CD4-positive, alpha-beta memory T cell (primary cell): ENCODE results near the gene PCDHB7. TPM values are rescaled to one million over a fixed set of nuclear protein-coding genes. Genes with fewer than 3 reads are reported as not detected.
"Not testable (repeated sequence)": the region's sequence is repeated elsewhere in the genome, so short reads cannot be mapped to it uniquely, and the experiment has no call there.

Experiments used
- CTCF ChIA-PET: fragments of 350-600 bp; sonication (Branson Sonifier 250); formaldehyde crosslinking; loops from one replicate; lab custom pipeline; 2021; ENCODE audit warnings: inconsistent platforms; ENCODE audit not compliant: partially characterized antibody; lab: Charles Lee
- POLR2A ChIA-PET: fragments of 350-600 bp; sonication (Branson Sonifier 250); formaldehyde crosslinking; loops from one replicate; lab custom pipeline; 2021; ENCODE audit not compliant: partially characterized antibody; lab: Charles Lee
- DNase-seq, 5 donors: peaks; one replicate each; pipeline versions ENCODE4 v3.0.0 to v3.0.0-alpha.2; 2020 to 2022; ENCODE audit warnings: mixed read lengths in 1 of 5
- H3K27ac ChIP-seq: one replicate; pipeline ENCODE4 v1.7.0; 2013; ENCODE audit warnings: low read depth, low read length
- H3K27me3 ChIP-seq: 2 replicates; pipeline ENCODE4 v1.7.0; 2013; ENCODE audit warnings: mild to moderate bottlenecking, low read length, moderate library complexity; ENCODE audit not compliant: insufficient read depth
- H3K36me3 ChIP-seq: 2 replicates; pipeline ENCODE4 v1.7.0; 2013; ENCODE audit warnings: mild to moderate bottlenecking, low read length, moderate library complexity; ENCODE audit not compliant: insufficient read depth
- H3K4me1 ChIP-seq: 2 replicates; pipeline ENCODE4 v1.7.0; 2013; ENCODE audit warnings: mild to moderate bottlenecking, low read length, moderate library complexity; ENCODE audit not compliant: insufficient read depth
- H3K4me3 ChIP-seq, 2 donors: one replicate each; pipeline ENCODE4 v1.7.0; 2013; ENCODE audit warnings: low read length in 2 of 2, mild to moderate bottlenecking in 1 of 2
- H3K9me3 ChIP-seq, 2 donors: one replicate each; pipeline ENCODE4 v1.7.0; 2013; ENCODE audit warnings: low read length in 2 of 2, control low read depth in 1 of 2; ENCODE audit not compliant: control insufficient read depth in 1 of 2
- H3K27ac Mint-ChIP-seq, 7 donors: one replicate each; pipeline ENCODE4 v1.8.0; 2020 to 2021; ENCODE audit warnings: mixed read lengths in 7 of 7, mild to moderate bottlenecking in 6 of 7, inconsistent platforms in 3 of 7, moderate library complexity in 3 of 7
- H3K27me3 Mint-ChIP-seq, 2 donors: one replicate each; pipeline ENCODE4 v1.8.0; 2020 to 2021; ENCODE audit warnings: mixed read lengths in 2 of 2
- H3K36me3 Mint-ChIP-seq, 2 donors: one replicate each; pipeline ENCODE4 v1.8.0; 2020 to 2021; ENCODE audit warnings: mixed read lengths in 2 of 2, inconsistent platforms in 1 of 2, mild to moderate bottlenecking in 1 of 2
- H3K4me1 Mint-ChIP-seq, 4 donors: one replicate each; pipeline ENCODE4 v1.8.0; 2020 to 2021; ENCODE audit warnings: mixed read lengths in 4 of 4, mild to moderate bottlenecking in 1 of 4
- H3K4me3 Mint-ChIP-seq, 8 donors: one replicate each; pipeline ENCODE4 v1.8.0; 2020 to 2021; ENCODE audit warnings: mixed read lengths in 8 of 8, mild to moderate bottlenecking in 7 of 8, moderate library complexity in 6 of 8, inconsistent platforms in 3 of 8
- H3K9me3 Mint-ChIP-seq, 8 donors: one replicate each; pipeline ENCODE4 v1.8.0; 2020 to 2021; ENCODE audit warnings: mixed read lengths in 8 of 8, mild to moderate bottlenecking in 5 of 8, inconsistent platforms in 3 of 8, moderate library complexity in 1 of 8
- intact Hi-C: fragments of 100-400 bp; cut with micrococcal nuclease; formaldehyde crosslinking; loops from one replicate; pipeline ENCODE4 v1.15.1; 2023
- polyA plus RNA-seq, 2 donors: library from polyadenylated mRNA; unstranded; fragments of 300-500 nt; fragmentation: Illumina TruSeq; gene quantifications; one replicate each; pipeline ENCODE4 v1.2.3, GENCODE V29; 2021
- total RNA-seq, 2 experiments: library from RNA; stranded (reverse); gene quantifications; one replicate each; pipeline ENCODE4 v1.2.3, GENCODE V29; 2021

The PCDHB7 gene
- total and polyA plus RNA-seq, 4 experiments from 2014 or later = not detected

DNA sequence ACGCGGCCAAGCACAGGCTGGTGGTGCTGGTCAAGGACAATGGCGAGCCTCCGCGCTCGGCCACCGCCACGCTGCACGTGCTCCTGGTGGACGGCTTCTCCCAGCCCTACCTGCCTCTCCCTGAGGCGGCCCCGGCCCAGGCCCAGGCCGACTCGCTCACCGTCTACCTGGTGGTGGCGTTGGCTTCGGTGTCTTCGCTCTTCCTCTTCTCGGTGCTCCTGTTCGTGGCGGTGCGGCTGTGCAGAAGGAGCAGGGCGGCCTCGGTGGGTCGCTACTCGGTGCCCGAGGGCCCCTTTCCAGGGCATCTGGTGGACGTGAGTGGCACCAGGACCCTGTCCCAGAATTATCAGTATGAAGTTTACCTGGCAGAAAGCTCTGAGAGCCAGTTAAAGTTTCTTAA, 14.5 kb upstream of the PCDHB7 start:
- H3K27ac Mint-ChIP-seq, H3K27ac ChIP-seq, POLR2A ChIA-PET, H3K27me3 ChIP-seq, CTCF ChIA-PET, H3K4me1 Mint-ChIP-seq, H3K4me3 Mint-ChIP-seq, H3K36me3 Mint-ChIP-seq, H3K36me3 ChIP-seq, H3K4me1 ChIP-seq, intact Hi-C loops, DNase-seq, H3K9me3 ChIP-seq, H3K4me3 ChIP-seq: not testable (repeated sequence)
- Mint-ChIP-seq H3K27me3 (peaks cover 19 to 26% of the 10 kb centered on the region in 2 donors), H3K9me3 (peaks cover 2 to 41% (median 32%) of the 10 kb centered on the region in 8 donors)

DNA sequence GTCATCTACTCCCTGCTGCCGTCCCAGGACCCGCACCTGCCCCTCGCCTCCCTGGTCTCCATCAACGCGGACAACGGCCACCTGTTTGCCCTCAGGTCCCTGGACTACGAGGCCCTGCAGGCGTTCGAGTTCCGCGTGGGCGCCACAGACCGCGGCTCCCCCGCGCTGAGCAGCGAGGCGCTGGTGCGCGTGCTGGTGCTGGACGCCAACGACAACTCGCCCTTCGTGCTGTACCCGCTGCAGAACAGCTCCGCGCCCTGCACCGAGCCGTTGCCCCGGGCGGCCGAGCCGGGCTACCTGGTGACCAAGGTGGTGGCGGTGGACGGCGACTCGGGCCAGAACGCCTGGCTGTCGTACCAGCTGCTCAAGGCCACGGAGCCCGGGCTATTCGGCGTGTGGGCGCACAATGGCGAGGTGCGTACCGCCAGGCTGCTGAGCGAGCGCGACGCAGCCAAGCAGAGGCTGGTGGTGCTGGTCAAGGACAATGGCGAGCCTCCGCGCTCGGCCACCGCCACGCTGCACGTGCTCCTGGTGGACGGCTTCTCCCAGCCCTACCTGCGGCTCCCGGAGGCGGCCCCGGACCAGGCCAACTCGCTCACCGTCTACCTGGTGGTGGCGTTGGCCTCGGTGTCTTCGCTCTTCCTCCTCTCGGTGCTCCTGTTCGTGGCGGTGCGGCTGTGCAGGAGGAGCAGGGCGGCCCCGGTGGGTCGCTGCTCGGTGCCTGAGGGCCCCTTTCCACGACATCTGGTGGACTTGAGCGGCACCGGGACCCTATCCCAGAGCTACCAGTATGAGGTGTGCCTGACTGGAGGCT, 2.1 kb downstream of the PCDHB7 start:
- DNase-seq, CTCF ChIA-PET, H3K4me3 Mint-ChIP-seq: not testable (repeated sequence)

DNA sequence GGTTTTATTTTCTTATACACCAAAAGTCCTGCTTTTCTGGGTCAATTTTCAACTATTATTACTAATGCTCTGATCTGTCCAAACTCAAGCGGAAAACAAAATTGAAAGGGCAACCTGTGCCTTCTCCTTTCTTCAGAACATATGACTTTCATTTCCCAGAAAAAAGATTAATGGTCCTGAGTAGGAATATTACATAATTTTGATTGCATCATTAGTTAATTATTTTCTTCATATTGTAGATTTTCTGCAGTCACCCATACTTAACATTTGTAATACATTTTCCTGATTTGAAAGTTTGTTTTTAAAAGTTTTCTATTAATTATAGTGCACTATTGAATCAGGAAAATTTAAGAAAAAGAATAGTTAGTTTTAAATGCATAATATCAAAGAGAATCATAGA, 3.5 kb downstream of the PCDHB7 start:
- Histone ChIP-seq H3K4me1 (no peaks in the 10 kb centered on the region), H3K9me3 (no peaks in the 10 kb centered on the region), H3K4me3 (no peak overlapping the region), H3K36me3 (no peaks in the 10 kb centered on the region), H3K27ac (no peak overlapping the region), H3K27me3 (no peaks in the 10 kb centered on the region)
- peaks cover 0 to 27% (median 15%) of the 10 kb centered on the region in 8 donors for H3K9me3 Mint-ChIP-seq
- intact Hi-C loops = no loop called here
- H3K36me3 Mint-ChIP-seq = peaks cover 0 to 4% of the 10 kb centered on the region in 2 donors
- DNase-seq = no peak
- ChIA-PET POLR2A (no interaction called here), CTCF (no interaction called here)
- H3K27ac Mint-ChIP-seq = no peak overlapping the region
- H3K4me1 Mint-ChIP-seq = peaks cover 0 to 10% (median 3%) of the 10 kb centered on the region in 4 donors
- no peak overlapping the region for H3K4me3 Mint-ChIP-seq
- H3K27me3 Mint-ChIP-seq = peaks cover 16 to 21% of the 10 kb centered on the region in 2 donors

More for the DNA sequence above, 2.1 kb downstream of the PCDHB7 start:
- H3K4me1 ChIP-seq, POLR2A ChIA-PET, H3K4me3 ChIP-seq, H3K27ac Mint-ChIP-seq, H3K27ac ChIP-seq, H3K36me3 ChIP-seq, H3K27me3 ChIP-seq, H3K9me3 ChIP-seq, intact Hi-C loops, H3K36me3 Mint-ChIP-seq: not testable (repeated sequence)
- Mint-ChIP-seq H3K27me3 (peaks cover 18 to 22% of the 10 kb centered on the region in 2 donors), H3K4me1 (peaks cover 0 to 10% (median 3%) of the 10 kb centered on the region in 4 donors), H3K9me3 (peaks cover 0 to 28% (median 13%) of the 10 kb centered on the region in 8 donors)

DNA sequence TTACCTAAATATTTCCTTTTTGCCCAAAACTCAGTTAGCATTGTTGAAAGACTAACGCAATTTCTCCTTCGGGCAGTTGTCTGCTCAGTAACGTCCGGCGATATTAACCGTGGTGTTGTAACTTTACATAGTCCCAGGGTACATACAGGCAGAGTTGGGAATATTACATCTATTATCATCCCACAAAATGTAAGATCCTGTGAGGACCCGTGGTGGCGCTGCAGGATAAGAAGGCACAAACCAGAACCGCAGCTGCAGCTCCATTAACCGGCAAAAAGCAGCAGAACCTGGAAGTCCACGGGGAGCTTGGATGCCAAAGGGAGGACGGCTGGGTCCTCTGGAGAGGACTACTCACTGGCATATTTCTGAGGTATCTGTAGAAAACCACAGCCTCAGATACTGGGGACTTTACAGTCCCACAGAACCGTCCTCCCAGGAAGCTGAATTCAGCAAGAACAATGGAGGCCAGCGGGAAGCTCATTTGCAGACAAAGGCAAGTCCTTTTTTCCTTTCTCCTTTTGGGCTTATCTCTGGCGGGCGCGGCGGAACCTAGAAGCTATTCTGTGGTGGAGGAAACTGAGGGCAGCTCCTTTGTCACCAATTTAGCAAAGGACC, 5.2 kb downstream of the PCDHB7 start, which contains the start of gene PCDHB8:
Gene PCDHB8 (plus strand): TSS at position 214 of the 615 bp plus-strand sequence. CDS start 245 bp downstream, at position 459.
- H3K36me3 Mint-ChIP-seq, H3K27ac ChIP-seq, H3K27me3 ChIP-seq, H3K27ac Mint-ChIP-seq, intact Hi-C loops, H3K4me3 ChIP-seq, H3K36me3 ChIP-seq, CTCF ChIA-PET, POLR2A ChIA-PET, H3K4me1 ChIP-seq, H3K4me3 Mint-ChIP-seq, H3K9me3 ChIP-seq: not testable (repeated sequence)
- Mint-ChIP-seq H3K27me3 (peaks cover 18 to 27% of the 10 kb centered on the region in 2 donors), H3K9me3 (peaks cover 0 to 34% (median 15%) of the 10 kb centered on the region in 8 donors), H3K4me1 (peaks cover 0 to 11% (median 0%) of the 10 kb centered on the region in 4 donors)
- DNase-seq = peak in 1 of 5 donors; percentile 2

DNA sequence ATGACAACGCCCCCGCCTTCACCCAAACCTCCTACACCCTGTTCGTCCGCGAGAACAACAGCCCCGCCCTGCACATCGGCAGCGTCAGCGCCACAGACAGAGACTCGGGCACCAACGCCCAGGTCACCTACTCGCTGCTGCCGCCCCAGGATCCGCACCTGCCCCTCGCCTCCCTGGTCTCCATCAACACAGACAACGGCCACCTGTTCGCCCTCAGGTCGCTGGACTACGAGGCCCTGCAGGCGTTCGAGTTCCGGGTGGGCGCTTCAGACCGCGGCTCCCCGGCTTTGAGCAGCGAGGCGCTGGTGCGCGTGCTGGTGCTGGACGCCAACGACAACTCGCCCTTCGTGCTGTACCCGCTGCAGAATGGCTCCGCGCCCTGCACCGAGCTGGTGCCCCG, 6.9 kb downstream of the PCDHB7 start:
- POLR2A ChIA-PET, H3K4me1 ChIP-seq, CTCF ChIA-PET, H3K4me3 Mint-ChIP-seq, H3K36me3 ChIP-seq, H3K27me3 ChIP-seq, H3K9me3 ChIP-seq, H3K4me1 Mint-ChIP-seq, H3K27ac Mint-ChIP-seq, H3K27ac ChIP-seq, intact Hi-C loops, DNase-seq, H3K36me3 Mint-ChIP-seq, H3K4me3 ChIP-seq: not testable (repeated sequence)
- H3K9me3 Mint-ChIP-seq = peaks cover 0 to 31% (median 18%) of the 10 kb centered on the region in 8 donors
- H3K27me3 Mint-ChIP-seq = peaks cover 16 to 18% of the 10 kb centered on the region in 2 donors

DNA sequence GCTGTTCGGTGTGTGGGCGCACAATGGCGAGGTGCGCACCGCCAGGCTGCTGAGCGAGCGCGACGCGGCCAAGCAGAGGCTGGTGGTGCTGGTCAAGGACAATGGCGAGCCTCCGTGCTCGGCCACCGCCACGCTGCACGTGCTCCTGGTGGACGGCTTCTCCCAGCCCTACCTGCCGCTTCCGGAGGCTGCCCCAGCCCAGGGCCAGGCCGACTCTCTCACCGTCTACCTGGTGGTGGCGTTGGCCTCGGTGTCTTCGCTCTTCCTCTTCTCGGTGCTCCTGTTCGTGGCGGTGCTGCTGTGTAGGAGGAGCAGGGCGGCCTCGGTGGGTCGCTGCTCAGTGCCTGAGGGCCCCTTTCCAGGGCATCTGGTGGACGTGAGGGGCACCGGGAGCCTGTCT, 7.4 kb downstream of the PCDHB7 start:
- POLR2A ChIA-PET, H3K27me3 ChIP-seq, H3K4me1 Mint-ChIP-seq, DNase-seq, H3K27ac Mint-ChIP-seq, H3K9me3 ChIP-seq, H3K36me3 Mint-ChIP-seq, CTCF ChIA-PET, H3K27ac ChIP-seq, H3K4me1 ChIP-seq, intact Hi-C loops, H3K4me3 ChIP-seq, H3K36me3 ChIP-seq: not testable (repeated sequence)
- Mint-ChIP-seq H3K27me3 (peaks cover 19 to 22% of the 10 kb centered on the region in 2 donors), H3K4me3 (peak overlapping the region in 1 of 8 donors; percentile 38), H3K9me3 (peaks cover 0 to 35% (median 22%) of the 10 kb centered on the region in 8 donors)

DNA sequence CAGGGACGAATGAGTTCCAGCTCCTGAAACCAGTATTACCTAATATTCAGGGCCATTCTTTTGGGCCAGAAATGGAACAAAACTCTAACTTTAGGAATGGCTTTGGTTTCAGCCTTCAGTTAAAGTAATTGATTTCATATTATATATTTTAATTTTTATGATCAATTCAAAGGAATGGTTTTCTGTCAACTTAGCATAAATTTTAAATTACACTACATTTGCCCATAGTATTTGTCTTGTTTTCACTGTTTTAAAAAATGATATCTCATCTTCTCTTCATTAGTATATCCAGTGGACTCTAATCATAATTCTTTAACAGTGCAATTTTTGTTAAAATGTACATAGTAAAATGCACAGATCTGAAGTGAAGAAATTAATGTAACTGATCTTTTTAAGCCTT, 7.9 kb downstream of the PCDHB7 start:
- ChIA-PET CTCF (no interaction called here), POLR2A (no interaction called here)
- intact Hi-C loops = no loop called here
- H3K4me1 Mint-ChIP-seq = peaks cover 0 to 6% (median 0%) of the 10 kb centered on the region in 4 donors
- no peak overlapping the region for H3K4me3 Mint-ChIP-seq
- Histone ChIP-seq H3K27me3 (no peaks in the 10 kb centered on the region), H3K9me3 (no peaks in the 10 kb centered on the region), H3K4me1 (no peaks in the 10 kb centered on the region), H3K4me3 (no peak overlapping the region), H3K27ac (no peak overlapping the region), H3K36me3 (no peaks in the 10 kb centered on the region)
- no peaks in the 10 kb centered on the region for H3K36me3 Mint-ChIP-seq
- peaks cover 0 to 35% (median 21%) of the 10 kb centered on the region in 8 donors for H3K9me3 Mint-ChIP-seq
- DNase-seq = no peak
- H3K27ac Mint-ChIP-seq = no peak overlapping the region
- peaks cover 18 to 22% of the 10 kb centered on the region in 2 donors for H3K27me3 Mint-ChIP-seq
